Ramos (cell line): Measurements from ENCODE around the gene SPNS1.
"Not testable (repeated sequence)": the region's sequence is repeated elsewhere in the genome, so short reads cannot be mapped to it uniquely, and the experiment has no call there.

Source experiments
- in situ Hi-C: fragments of 300-500 bp; cut with MboI; formaldehyde crosslinking; loops from one replicate; pipeline ENCODE4 v1.14.3; 2022; ENCODE audit warnings: low sequenced_read_pairs; ENCODE audit not compliant: unreplicated experiment

SPNS1 gene

GRCh38 chr16:28985211-28986041 is 10.8 kb downstream of the SPNS1 start:
- in situ Hi-C loops = no loop called here

DNA sequence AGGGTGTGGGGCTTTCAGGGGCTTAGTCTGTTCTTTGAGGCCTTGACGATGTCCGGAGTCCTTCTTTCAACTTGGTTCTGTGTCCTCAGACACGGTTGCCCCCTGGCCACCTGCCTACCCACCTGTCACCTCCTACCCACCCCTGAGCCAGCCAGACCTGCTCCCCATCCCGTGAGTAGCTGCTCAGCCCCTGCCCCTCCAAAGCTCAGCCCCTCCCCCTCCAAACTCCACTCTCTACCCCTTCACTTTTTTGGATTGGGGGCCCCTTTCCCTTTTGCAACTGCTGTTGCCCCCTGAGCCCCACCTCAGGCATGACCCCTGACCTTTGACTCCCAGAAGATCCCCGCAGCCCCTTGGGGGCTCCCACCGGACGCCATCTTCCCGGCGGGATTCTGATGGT is 11.5 kb downstream of the SPNS1 start:
- in situ Hi-C loops = no loop called here

- in situ Hi-C loops = no loop called here
Observed at GRCh38 chr16:28986492-28986891, 11.9 kb downstream of the SPNS1 start.

DNA sequence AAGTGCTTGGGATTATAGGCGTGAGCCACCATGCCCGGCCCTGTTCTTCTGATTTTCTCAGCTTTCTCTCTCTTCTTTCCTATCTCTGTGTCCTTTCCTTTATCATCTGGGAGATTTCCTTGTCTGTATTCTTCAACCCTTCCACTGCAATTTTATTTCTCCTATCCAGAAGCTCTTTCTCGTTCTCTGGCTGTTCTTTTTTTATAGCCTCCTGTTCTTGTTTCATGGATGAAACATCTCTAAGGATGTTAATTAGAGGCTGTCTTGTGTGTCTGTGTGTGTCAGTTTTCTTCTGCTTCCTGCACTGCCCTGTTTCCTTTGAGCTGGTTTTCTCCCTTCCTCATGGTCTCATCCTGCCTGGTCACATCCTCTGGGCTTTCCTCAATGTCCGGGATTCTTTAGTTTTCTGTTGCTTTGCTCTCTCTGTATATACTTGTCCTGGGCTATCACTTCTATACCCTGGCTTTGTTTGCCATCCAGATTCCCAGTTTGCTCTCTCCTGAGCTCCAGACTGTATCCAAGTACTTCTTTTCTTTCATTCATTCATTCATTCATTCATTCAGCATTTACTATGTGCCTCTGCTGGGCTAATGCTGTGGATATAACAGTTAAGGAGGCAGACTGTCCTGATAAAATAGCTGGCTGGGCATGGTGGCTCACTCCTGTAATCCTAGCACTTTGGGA is 12.7 kb downstream of the SPNS1 start:
- in situ Hi-C loops = no loop called here

DNA sequence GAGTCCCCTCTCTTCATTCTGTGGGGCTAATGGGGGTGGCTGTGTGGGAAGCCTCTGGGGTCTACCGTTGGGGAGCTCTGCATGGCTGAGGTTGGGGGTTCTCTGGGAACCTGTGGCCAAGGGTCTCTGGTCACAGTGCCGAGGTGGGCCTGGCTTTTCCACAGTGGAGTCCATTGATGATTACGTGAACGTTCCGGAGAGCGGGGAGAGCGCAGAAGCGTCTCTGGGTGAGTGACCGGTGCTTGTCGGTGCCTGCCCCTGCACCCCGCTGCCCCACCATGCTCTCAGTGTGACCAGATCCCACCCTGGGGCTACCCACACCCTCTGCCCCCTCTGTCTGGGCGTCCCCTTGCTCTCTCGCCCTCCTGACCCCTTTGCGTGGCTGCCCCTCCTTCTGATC is 14.8 kb downstream of the SPNS1 start:
- in situ Hi-C loops = no loop called here

DNA sequence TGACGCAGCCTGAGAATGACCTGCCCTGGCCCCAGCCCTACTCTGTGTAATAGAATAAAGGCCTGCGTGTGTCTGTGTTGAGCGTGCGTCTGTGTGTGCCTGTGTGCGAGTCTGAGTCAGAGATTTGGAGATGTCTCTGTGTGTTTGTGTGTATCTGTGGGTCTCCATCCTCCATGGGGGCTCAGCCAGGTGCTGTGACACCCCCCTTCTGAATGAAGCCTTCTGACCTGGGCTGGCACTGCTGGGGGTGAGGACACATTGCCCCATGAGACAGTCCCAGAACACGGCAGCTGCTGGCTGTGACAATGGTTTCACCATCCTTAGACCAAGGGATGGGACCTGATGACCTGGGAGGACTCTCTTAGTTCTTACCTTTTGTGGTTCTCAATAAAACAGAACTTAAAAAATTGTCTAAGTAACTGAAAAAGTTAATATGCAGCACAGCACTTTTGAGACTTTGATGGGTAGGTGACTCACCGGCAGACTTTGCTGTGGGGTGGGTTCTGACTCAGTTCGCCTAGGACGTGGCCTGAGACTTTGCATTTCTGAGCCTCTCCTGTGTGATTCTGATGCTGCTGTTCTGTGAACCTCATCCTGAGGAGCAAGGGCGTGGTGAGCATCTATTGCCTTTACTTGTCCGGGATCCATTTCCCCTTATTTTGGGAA is 15.9 kb downstream of the SPNS1 start:
- in situ Hi-C loops = no loop called here

GRCh38 chr16:28991687-28992086 is 17.1 kb downstream of the SPNS1 start:
- in situ Hi-C loops = no loop called here

DNA sequence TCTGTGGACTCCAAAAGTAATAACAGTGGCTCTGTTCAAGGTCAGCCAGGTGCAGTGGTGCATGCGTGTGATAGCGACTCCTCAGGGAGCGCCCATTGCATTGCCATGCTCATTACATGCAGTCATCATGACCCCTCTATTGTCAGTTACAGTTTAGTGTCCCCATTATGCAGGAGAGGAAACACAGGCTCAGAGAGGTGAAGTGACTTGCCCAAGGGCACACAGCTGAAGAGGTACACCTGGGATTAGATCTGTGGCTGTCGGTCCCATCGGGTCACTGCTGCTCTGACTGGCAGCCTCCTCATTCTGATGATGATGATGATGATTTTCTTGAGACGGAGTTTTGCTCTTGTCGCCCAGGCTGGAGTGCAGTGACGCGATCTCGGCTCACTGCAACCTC is 17.9 kb downstream of the SPNS1 start:
- in situ Hi-C loops = no loop called here

DNA sequence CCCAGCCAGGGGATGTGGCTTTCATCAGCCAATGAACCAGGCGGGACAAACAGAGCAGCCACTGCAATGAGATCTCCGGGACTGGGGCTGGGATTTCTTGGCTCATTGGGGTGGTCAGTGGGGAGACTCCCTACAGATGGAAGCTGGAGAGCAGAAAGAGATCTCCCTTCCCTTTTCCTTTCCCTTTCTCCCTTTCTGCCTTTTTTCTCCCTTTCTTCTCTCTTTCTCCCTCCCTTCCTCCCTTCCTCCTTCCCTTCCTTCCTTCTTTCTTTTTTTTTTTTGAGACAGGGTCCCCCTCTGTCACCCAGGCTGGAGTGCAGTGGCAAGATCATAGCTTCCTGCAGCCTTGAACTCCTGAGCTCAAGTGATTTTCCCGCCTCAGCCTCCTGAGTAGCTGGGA is 24.3 kb downstream of the SPNS1 start:
- in situ Hi-C loops = no loop called here

DNA sequence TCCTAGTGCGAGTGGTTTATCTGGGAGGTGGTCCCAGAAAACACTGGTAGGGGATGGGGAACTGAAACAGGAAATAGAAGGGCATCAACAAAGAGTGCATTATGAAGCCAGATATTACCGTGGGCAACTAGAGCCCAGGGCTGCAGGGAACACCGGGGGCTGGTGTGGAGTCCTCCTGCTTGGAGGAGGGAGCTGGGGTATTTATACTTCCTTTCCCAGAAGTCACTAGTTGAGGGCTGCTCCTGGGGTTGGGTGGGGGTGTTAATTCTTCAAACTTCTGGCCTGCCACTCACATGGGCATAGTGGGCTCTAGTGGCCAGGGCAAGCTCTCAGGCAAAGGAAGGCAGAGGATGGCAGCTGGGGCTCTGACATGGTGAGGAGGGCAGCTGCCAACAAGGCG is 25.0 kb downstream of the SPNS1 start:
- in situ Hi-C loops = no loop called here

DNA sequence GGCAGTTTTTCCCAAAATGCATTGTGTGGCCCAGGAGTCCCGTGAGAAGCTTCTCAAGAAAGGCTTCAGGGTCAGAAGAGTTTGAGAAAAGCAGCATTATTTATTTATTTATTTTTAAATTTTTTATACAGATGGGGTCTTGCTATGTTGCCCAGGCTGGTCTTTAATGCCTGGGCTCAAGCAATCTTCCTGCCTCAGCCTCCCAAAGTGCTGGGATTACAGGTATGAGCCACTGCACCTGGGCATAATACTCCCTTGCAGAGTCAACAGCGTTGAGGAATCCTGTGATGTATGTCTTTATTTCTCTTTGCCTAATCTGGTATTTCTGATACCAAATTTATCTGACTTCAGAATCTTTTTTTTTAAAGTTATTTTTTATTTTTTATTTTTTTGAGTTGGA is 25.4 kb downstream of the SPNS1 start:
- in situ Hi-C loops = no loop called here

DNA sequence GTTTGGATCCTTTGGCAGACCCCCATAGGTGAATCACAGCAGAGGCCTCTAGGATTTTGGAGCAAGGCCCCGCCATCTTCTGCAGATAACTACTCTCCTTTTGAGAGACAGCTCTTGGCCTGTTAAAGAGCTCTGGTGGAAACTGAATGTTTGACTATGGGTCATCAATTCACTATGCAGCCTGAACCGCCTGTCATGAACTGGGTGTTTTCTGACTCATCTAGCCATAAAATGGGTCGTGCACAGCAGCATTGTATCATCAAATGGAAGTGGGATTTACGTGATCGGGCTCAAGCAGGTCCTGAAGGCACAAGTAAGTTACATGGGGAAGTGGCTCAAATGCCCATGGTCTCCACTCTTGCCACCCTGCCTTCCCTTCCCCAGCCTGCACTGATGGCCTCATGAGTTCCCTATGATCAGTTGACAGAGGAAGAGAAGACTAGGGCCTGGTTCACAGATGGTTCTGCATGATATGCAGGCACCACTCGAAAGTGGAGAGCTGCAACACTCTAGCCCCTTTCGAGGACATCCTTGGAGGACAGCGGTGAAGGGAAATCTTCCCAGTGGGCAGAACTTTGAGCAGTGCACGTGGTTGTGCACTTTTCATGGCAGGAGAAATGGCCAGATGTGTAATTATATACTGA is 30.0 kb downstream of the SPNS1 start:
- in situ Hi-C loops = not testable (repeated sequence)

GRCh38 chr16:29007730-29008593 is 33.4 kb downstream of the SPNS1 start:
- in situ Hi-C loops = no loop called here

GRCh38 chr16:29009050-29009837 is 34.7 kb downstream of the SPNS1 start:
- in situ Hi-C loops = no loop called here

- in situ Hi-C loops = no loop called here
Observed at GRCh38 chr16:29009838-29010166, 35.2 kb downstream of the SPNS1 start.

DNA sequence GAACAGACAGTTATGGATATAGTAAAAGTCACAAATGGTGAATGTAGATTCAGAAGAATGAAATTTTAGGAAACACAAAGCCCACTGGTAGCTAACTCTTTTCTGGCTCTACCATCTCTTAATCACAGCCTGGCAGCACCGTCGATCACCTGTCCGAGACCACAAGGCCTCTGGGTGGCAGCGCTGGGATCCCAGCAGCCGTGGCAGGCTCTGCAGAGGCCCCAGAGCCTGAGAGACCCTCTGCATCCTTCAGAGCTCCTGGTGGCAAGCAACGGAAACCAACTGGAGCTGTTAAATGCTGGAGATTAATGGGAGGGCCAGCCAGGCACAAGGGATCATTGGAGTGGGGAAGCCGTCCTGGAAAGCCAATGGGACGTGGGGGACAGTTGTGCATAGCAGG is 36.5 kb downstream of the SPNS1 start:
- in situ Hi-C loops = no loop called here

DNA sequence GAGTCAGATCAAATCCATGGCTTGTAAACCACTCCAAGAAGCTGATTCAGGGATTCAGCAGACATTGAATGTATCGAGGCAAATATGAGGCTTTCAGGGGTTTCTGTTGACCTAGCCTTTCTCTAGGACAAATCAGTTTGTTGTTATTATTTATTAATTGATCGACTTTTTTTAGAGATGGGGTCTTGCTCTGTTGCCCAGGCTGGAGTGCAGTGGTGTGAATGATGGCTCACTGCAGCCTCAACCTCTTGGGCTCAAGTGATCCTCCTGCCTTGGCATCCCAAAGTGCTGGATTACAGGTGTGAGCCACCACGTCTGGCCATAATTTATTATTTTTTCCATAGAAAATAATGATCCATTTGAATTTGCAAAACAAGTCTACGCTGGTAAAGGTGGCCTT is 37.3 kb downstream of the SPNS1 start:
- in situ Hi-C loops = no loop called here

DNA sequence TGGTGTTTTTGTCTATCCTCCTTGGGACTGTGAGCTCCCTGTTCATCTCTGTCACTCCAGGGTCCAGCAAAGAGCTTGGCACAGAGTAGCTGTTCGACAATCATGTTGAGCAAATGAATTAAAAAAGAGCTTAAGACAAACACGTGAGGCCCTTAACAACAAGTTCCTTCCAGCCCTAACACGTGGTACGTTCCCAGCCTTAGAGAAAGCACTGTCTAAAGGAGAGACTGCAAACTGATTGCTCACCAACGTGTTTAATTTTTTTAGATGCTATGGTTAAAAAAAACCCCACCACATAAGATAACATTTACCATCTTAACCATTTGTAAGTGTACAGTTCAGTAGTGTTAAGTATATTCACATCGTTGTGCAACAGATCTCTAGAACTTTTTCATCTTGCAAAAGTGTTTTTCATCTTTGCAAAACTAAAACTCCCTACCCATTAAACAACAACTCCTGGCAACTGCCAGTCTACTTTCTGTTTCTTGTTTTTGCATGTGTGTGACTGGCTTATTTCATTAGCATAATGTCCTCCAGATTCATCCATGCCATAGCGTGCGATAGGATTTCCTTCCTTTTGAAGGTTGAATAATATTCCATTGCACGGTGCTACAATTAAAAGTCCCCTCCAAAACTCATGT is 38.5 kb downstream of the SPNS1 start:
- in situ Hi-C loops = no loop called here

- in situ Hi-C loops = no loop called here
Observed at GRCh38 chr16:29014561-29015069, 40.0 kb downstream of the SPNS1 start.
